Vagina (tissue), 2 donors: ENCODE data around the gene HEYL. TPM values are rescaled to one million over a fixed set of nuclear protein-coding genes. Genes with fewer than 3 reads are reported as not detected.

Source experiments
- DNase-seq, 2 donors: peaks; one replicate each; pipeline ENCODE4 v3.0.0-alpha.2; 2017; ENCODE audit errors: extremely low spot score in 2 of 2
- H3K27ac ChIP-seq: fragments of 200-600 bp; sonication (generic); one replicate; pipeline ENCODE4 v1.5.1; 2019
- H3K27me3 ChIP-seq: fragments of 200-600 bp; sonication (generic); one replicate; pipeline ENCODE4 v1.5.1; 2019
- H3K36me3 ChIP-seq, 2 donors: fragments of 200-600 bp; sonication (generic); one replicate each; pipeline ENCODE4 v1.5.1; 2017 to 2019
- H3K4me1 ChIP-seq: fragments of 200-600 bp; sonication (generic); one replicate; pipeline ENCODE4 v1.5.1; 2019
- H3K4me3 ChIP-seq, 2 donors: fragments of 200-600 bp; sonication (generic); 1 replicate in 1 of 2; 2 replicates in 1 of 2; pipeline ENCODE4 v1.5.1; 2016 to 2019
- H3K9me3 ChIP-seq: fragments of 200-600 bp; sonication (generic); one replicate; pipeline ENCODE4 v1.5.1; 2019
- CTCF ChIP-seq, 3 experiments: fragments of 450-650 bp in 2 of 3; fragments of 200-600 bp in 1 of 3; sonication (generic) in 1 of 3; IDR thresholded peaks; one replicate each; pipeline ENCODE4 v1.5.1; 2017 to 2019; ENCODE audit warnings: antibody characterized with exemption in 3 of 3, mild to moderate bottlenecking in 2 of 3, moderate library complexity in 2 of 3
- POLR2A ChIP-seq, 2 donors: fragments of 450-650 bp; IDR thresholded peaks; one replicate each; pipeline ENCODE4 v1.6.1; 2017; ENCODE audit warnings: antibody characterized with exemption in 2 of 2, mild to moderate bottlenecking in 2 of 2, moderate library complexity in 2 of 2
- POLR2AphosphoS5 ChIP-seq, 2 donors: sonication (generic); formaldehyde crosslinking; IDR thresholded peaks; one replicate each; pipeline ENCODE4 v1.9.0; 2017; ENCODE audit warnings: antibody characterized with exemption in 2 of 2, mild to moderate bottlenecking in 2 of 2, low read depth in 1 of 2; ENCODE audit not compliant: insufficient read depth in 1 of 2
- intact Hi-C: fragments of 100-400 bp; cut with DNase I; formaldehyde crosslinking; loops from one replicate; pipeline ENCODE4 v1.15.1; 2023
- total RNA-seq: library from RNA; depleted of rRNA; stranded (reverse); fragments of >200 nt; gene quantifications from one replicate; pipeline ENCODE4 v1.2.3, GENCODE V29; 2016

Gene HEYL
- total RNA-seq, 1 donor from 2014 or later: 8.8 TPM

GRCh38 chr1:39684313-39684664, 44.8 kb upstream of the HEYL start:
- DNase-seq: no peak
- Histone ChIP-seq H3K27ac (no peak overlapping the region), H3K36me3 (no peaks in the 10 kb centered on the region), H3K27me3 (no peaks in the 10 kb centered on the region), H3K4me1 (peaks cover 6% of the 10 kb centered on the region), H3K9me3 (no peaks in the 10 kb centered on the region), H3K4me3 (no peak overlapping the region)
- TF ChIP-seq POLR2AphosphoS5 (IDR thresholded peaks at IDR 0.05; ENCODE audit: insufficient read depth in 1 of 2, low read depth in 1 of 2): no peak
- no peak for TF ChIP-seq CTCF (IDR thresholded peaks at IDR 0.05)
- TF ChIP-seq POLR2A (IDR thresholded peaks at IDR 0.05): no peak
- intact Hi-C loops: no loop called here

GRCh38 chr1:39683591-39684312, 44.3 kb upstream of the HEYL start:
- intact Hi-C loops: no loop called here
- no peaks in the 10 kb centered on the region for H3K27me3 ChIP-seq
- no peaks in the 10 kb centered on the region for H3K36me3 ChIP-seq
- H3K4me3 ChIP-seq: no peak overlapping the region
- no peak for DNase-seq
- H3K27ac ChIP-seq: no peak overlapping the region
- TF ChIP-seq POLR2A (IDR thresholded peaks at IDR 0.05): no peak
- TF ChIP-seq CTCF (IDR thresholded peaks at IDR 0.05): no peak
- TF ChIP-seq POLR2AphosphoS5 (IDR thresholded peaks at IDR 0.05; ENCODE audit: insufficient read depth in 1 of 2, low read depth in 1 of 2): no peak
- H3K9me3 ChIP-seq: no peaks in the 10 kb centered on the region
- H3K4me1 ChIP-seq: peaks cover 6% of the 10 kb centered on the region

GRCh38 chr1:39681999-39682398, 42.6 kb upstream of the HEYL start:
- Histone ChIP-seq H3K4me1 (peaks cover 6% of the 10 kb centered on the region), H3K27me3 (no peaks in the 10 kb centered on the region), H3K4me3 (no peak overlapping the region), H3K9me3 (no peaks in the 10 kb centered on the region), H3K27ac (no peak overlapping the region), H3K36me3 (no peaks in the 10 kb centered on the region)
- no peak for DNase-seq
- intact Hi-C loops: no loop called here
- TF ChIP-seq POLR2A (IDR thresholded peaks at IDR 0.05) (no peak), CTCF (IDR thresholded peaks at IDR 0.05) (no peak), POLR2AphosphoS5 (IDR thresholded peaks at IDR 0.05; ENCODE audit: insufficient read depth in 1 of 2, low read depth in 1 of 2) (no peak)

GRCh38 chr1:39681294-39681693, 41.9 kb upstream of the HEYL start:
- no peaks in the 10 kb centered on the region for H3K36me3 ChIP-seq
- no peak for DNase-seq
- TF ChIP-seq CTCF (IDR thresholded peaks at IDR 0.05): no peak
- no peak for TF ChIP-seq POLR2AphosphoS5 (IDR thresholded peaks at IDR 0.05; ENCODE audit: insufficient read depth in 1 of 2, low read depth in 1 of 2)
- TF ChIP-seq POLR2A (IDR thresholded peaks at IDR 0.05): no peak
- no peak overlapping the region for H3K4me3 ChIP-seq
- intact Hi-C loops: no loop called here
- no peak overlapping the region for H3K27ac ChIP-seq
- H3K27me3 ChIP-seq: no peaks in the 10 kb centered on the region
- H3K4me1 ChIP-seq: peaks cover 6% of the 10 kb centered on the region
- H3K9me3 ChIP-seq: no peaks in the 10 kb centered on the region

- no peak for DNase-seq
- Histone ChIP-seq H3K36me3 (no peaks in the 10 kb centered on the region), H3K27ac (no peak overlapping the region), H3K9me3 (no peaks in the 10 kb centered on the region), H3K4me1 (peaks cover 6% of the 10 kb centered on the region), H3K4me3 (no peak overlapping the region), H3K27me3 (no peaks in the 10 kb centered on the region)
- intact Hi-C loops: no loop called here
- TF ChIP-seq POLR2AphosphoS5 (IDR thresholded peaks at IDR 0.05; ENCODE audit: insufficient read depth in 1 of 2, low read depth in 1 of 2) (no peak), CTCF (IDR thresholded peaks at IDR 0.05) (no peak), POLR2A (IDR thresholded peaks at IDR 0.05) (no peak)
These were observed 41.3 kb upstream of the HEYL start for GRCh38 chr1:39680751-39681150.
